NCI-H82 treated with DMSO at 0.1 percent for 48 hours (cell line): Measurements from ENCODE around the gene CHTOP.
A peak's percentile ranks its signal among the peaks of the same experiment; 100 is the strongest.
"Not testable (repeated sequence)": the region's sequence is repeated elsewhere in the genome, so short reads cannot be mapped to it uniquely, and the experiment has no call there.

ENCODE experiments used
- DNase-seq: peaks from one replicate; lab custom pipeline; 2025; ENCODE audit not compliant: unreplicated experiment; lab: John Stamatoyannopoulos, UW

The CHTOP gene

GRCh38 chr1:153631047-153632022, 2.5 kb upstream of the CHTOP start:
- DNase-seq, result no peak

DNA sequence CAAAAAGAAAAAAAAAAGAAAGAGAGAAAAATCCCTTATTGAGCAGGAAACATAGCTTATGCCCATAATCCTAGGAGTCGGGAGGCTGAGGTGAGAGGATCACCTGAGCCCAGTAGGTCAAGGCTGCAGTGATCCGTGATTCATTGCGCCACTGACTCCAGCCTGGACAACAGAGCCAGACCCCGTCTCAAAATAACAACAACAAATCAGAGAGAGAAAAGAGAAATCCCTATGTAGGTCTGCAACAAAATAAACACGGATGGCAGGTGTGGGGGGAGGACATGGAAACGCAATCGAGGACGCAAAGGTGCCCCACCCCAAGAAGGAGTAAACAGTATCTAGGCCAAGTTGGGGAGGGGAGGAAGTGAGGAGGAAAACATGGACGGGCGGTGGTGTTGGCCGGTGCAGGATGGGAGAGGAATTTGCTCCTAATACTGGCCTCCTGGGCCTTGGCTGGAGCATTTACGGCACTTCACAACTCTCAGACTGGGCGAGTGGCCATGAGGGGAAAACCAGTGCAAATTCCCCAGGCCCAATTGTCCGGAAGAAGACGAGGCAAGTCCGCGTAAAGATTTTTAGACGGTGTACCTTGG, 609 bp upstream of the CHTOP start:
- no peak for DNase-seq

DNA sequence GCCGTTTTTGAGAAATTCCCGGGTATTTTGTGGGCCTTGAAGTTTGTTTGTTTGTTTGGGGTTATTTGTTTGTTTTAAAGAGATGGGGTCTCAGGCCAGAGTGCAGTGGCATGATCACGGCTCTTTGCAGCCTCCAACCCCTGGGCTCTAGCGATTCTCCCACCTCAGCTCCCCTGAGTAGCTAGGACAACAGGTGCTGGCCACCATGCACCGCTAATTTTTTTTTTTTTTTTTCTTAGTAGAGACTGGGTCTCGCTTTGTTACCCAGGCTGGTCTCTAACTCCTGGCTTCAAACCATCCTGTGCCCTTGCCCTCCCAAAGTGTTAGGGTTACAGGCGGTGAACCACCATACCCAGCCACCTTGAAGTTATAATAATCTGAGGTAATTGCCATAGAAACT, 2.0 kb downstream of the CHTOP start:
- no peak for DNase-seq

DNA sequence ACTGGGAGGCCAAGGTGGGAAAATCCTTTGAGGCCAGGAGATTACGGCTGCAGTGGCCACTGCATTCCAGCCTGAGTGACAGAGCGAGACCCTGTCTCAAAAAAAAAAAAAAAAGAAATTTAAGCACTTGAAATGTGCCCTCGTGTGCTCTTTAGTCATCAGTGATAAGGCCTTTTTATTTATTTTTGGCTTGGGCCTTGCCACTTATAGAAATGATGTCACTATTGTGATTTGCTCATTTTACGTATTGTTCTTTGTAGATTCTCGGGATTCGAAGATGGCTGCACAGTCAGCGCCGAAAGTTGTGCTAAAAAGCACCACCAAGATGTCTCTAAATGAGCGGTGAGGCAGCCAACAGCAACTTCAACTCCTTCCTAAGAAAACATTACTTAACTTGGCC, 2.4 kb downstream of the CHTOP start:
- no peak for DNase-seq

- DNase-seq, result peak; percentile 51
Measured at GRCh38 chr1:153638261-153638660, 4.4 kb downstream of the CHTOP start.

DNA sequence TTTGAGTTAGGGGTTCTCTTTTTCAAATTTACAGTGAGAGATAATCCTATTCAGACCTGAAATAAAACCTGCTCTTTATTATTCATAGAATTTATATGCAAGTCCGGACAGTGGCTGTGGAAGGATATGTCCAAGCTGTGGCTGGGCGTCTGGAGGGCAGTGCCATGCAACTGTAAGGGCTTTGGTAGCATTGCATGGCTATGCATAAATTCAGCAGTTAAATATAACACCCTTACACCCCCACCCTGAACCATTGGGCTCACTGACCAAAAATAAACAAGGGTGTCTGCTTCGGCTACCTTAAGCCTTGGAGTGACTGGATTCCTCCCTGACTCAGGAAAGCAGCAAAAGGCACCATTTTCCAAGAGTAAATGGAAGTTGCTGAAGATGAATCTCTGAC, 5.4 kb downstream of the CHTOP start:
- no peak for DNase-seq

GRCh38 chr1:153640213-153640612, 6.3 kb downstream of the CHTOP start:
- not testable (repeated sequence) for DNase-seq

GRCh38 chr1:153640861-153641260, 7.0 kb downstream of the CHTOP start:
- no peak for DNase-seq

GRCh38 chr1:153642161-153642560, 8.3 kb downstream of the CHTOP start:
- DNase-seq, result no peak

- no peak for DNase-seq
Measured at GRCh38 chr1:153643100-153643499, 9.2 kb downstream of the CHTOP start.

GRCh38 chr1:153643816-153644215, 9.9 kb downstream of the CHTOP start:
- no peak for DNase-seq

DNA sequence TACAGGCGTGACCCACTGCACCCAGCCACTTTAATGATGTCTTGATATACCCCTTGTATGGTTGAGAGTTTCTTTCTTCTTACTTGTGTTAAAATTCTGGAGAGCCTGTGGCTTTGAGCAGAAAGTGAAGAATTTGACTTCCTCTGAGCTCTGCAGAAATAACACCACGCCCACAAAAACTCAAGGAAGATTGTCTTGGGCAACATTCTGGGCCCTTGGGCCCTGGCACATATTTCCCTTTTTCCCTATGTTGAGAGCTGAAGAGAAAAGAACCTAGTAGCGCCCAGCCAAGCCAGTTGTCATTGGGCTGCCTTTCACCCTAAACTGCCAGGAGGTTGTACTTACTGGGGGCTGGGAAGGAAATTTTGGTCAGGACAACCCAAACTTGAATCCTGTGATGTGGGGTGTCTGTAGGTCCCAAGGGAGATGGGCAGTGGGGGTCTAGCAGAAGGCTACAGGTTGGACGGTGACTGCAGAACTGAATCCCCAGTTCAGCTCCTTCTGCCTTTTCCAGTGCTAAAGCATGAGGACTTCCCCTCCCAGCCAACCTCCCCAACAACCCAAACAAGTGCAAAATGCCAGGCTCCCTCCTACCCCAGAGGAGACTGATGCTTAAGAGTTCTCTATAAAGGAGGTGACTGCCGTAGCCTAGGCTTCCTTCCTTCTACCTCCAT, 12.9 kb downstream of the CHTOP start:
- DNase-seq, result no peak

GRCh38 chr1:153647346-153647714, 13.5 kb downstream of the CHTOP start:
- no peak for DNase-seq

GRCh38 chr1:153648000-153648643, 14.3 kb downstream of the CHTOP start:
- DNase-seq, result no peak

GRCh38 chr1:153649137-153649862, 15.4 kb downstream of the CHTOP start:
- DNase-seq, result no peak

DNA sequence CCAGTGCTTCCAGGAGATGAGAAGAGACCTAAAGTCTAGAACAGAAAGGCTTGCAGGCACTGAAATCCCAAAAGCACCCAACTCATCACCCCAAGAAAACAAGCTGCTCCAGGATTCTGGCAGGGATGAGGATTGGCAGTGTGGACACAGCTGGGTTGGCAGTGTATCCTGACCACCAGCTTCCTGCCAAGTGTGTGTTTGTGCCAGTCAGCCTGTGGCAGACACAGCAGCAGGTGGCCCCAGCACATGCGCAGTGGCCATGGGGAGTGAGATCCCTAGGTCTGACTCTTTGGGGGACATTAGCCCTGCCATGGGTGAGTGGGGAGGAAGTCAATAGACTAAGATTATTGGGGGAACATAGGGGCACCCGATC, 16.0 kb downstream of the CHTOP start:
- DNase-seq, result no peak

- DNase-seq, result no peak
Measured at GRCh38 chr1:153651771-153652170, 17.9 kb downstream of the CHTOP start.

- DNase-seq, result no peak
Measured at GRCh38 chr1:153652805-153653500, 19.1 kb downstream of the CHTOP start.

- DNase-seq, result no peak
Measured at GRCh38 chr1:153655333-153655732, 21.5 kb downstream of the CHTOP start.
